Measurements from ENCODE around the gene C22orf31. TPM values are rescaled to one million over a fixed set of nuclear protein-coding genes. Genes with fewer than 3 reads are reported as not detected.

The C22orf31 gene
- total and polyA plus RNA-seq, 2 donors (not counting 3 experiments of a cell fraction or from before 2014, with no cell fraction given), result not detected

DNA sequence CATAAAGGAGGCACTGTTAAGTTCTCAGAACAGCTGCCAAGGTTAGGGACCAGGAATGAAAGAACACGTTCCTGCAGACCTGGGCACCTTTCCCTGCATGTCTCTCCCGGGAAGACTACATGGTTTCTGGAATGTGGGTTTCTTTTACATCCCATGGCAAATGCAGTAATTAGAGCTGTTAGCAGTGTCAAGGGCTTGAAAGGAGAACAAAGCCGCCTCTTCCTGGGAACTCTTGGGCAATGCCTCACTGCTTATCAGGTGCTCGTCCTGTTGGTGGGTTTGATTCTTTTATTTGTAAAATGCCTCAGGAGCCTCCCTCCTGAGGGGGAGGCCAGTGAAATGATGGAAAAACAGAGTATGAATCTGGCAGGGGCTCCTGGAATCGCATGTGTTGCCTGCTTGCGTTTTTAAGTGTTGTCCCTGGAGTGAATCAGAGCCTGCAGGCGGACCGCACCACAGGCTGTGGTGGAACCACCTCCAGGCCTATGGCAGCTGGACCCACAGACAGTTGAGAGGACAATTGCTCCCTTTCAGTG, 723 bp upstream of the C22orf31 start:
- H3K4me2 ChIP-seq (ENCODE audit: insufficient read depth, low read length), result no peak overlapping the region
- FAIRE-seq (no peak), DNase-seq (ENCODE audit: low read depth, low spot score) (no peak)
- H3K27me3 ChIP-seq (ENCODE audit: control insufficient read depth in 2 of 2, insufficient read depth in 2 of 2, low read length in 2 of 2), result peaks cover 3 to 10% of the 10 kb centered on the region in 2 experiments
- no TSS peak for BruUV-seq (replicated peaks)
- ChIA-PET CTCF (interaction anchor here (1.2 to 1.8 kb wide), 2 partner anchors 11 to 21 kb away, joined by 3 to 4 read pairs; partner anchors contain the start of gene KREMEN1), POLR2A (no interaction called here)
- no peak overlapping the region for H3K9ac ChIP-seq (replicated peaks; ENCODE audit: extremely low read depth, insufficient read depth, low read length)
- TF ChIP-seq GATA2 (IDR thresholded peaks at IDR 0.05; ENCODE audit: insufficient read depth, insufficient read length, low read depth, low read length) (no peak), JUN (IDR thresholded peaks at IDR 0.05; ENCODE audit: borderline replicate concordance, insufficient read depth, insufficient read length, low read depth) (no peak)
- H3K4me1 ChIP-seq (ENCODE audit: control insufficient read depth, extremely low read depth, insufficient read depth, low read length), result no peaks in the 10 kb centered on the region
- H3K4me3 ChIP-seq (replicated peaks in 1 of 3; ENCODE audit: insufficient read depth in 1 of 3, low read depth in 1 of 3, low read length in 3 of 3), result no peak overlapping the region
- H3K36me3 ChIP-seq (ENCODE audit: control insufficient read depth in 2 of 2, extremely low read depth in 1 of 2, insufficient read depth in 2 of 2, low read length in 2 of 2), result no peaks in the 10 kb centered on the region
- H4K20me1 ChIP-seq (replicated peaks; ENCODE audit: control insufficient read depth, extremely low read depth, insufficient read depth, low read length), result no peaks in the 10 kb centered on the region
- dilution Hi-C loops (cut with MboI; ENCODE audit: extremely low pct_ligation_motif_present, low sequenced_read_pairs), result no loop called here
- no peak overlapping the region for H2AFZ ChIP-seq (ENCODE audit: low read depth, low read length)
- H3K79me2 ChIP-seq (ENCODE audit: control insufficient read depth, insufficient read depth, low read length), result no peaks in the 10 kb centered on the region
- H3K27ac ChIP-seq (ENCODE audit: insufficient read depth, low read depth, low read length), result no peak overlapping the region
- H3K9me3 ChIP-seq (replicated peaks; ENCODE audit: control insufficient read depth, insufficient read depth, low read length), result no peaks in the 10 kb centered on the region
- H3K9me1 ChIP-seq (replicated peaks; ENCODE audit: control insufficient read depth, extremely low read depth, insufficient read depth, low read length), result no peaks in the 10 kb centered on the region
- intact Hi-C loops (cut with micrococcal nuclease), result no loop called here

DNA sequence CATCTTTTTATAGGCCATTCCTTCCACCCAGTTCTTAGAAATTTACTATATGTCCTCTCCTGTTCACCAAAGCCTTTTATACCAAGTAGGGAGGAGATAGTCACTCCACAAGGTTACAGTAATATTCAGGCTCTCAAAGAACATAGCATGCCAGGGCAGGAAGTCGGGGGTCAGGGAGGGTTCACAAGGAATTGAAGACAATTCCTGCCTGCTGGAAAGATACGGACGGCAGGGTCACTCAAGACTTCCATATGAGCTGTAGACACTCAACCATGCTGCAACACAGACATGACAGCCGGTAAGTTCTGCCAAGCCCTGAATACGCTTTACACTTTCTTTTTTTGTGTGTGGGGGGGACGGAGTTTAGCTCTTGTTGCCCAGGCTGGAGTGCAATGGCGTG, 700 bp downstream of the C22orf31 start:
- Histone ChIP-seq H3K36me3 (ENCODE audit: control insufficient read depth in 2 of 2, extremely low read depth in 1 of 2, insufficient read depth in 2 of 2, low read length in 2 of 2) (no peaks in the 10 kb centered on the region), H3K9me3 (replicated peaks; ENCODE audit: control insufficient read depth, insufficient read depth, low read length) (no peaks in the 10 kb centered on the region), H3K4me2 (ENCODE audit: insufficient read depth, low read length) (no peak overlapping the region), H2AFZ (ENCODE audit: low read depth, low read length) (no peak overlapping the region), H3K4me1 (ENCODE audit: control insufficient read depth, extremely low read depth, insufficient read depth, low read length) (no peaks in the 10 kb centered on the region), H3K79me2 (ENCODE audit: control insufficient read depth, insufficient read depth, low read length) (no peaks in the 10 kb centered on the region), H3K27me3 (ENCODE audit: control insufficient read depth in 2 of 2, insufficient read depth in 2 of 2, low read length in 2 of 2) (peaks cover 0 to 8% of the 10 kb centered on the region in 2 experiments), H3K4me3 (replicated peaks in 1 of 3; ENCODE audit: insufficient read depth in 1 of 3, low read depth in 1 of 3, low read length in 3 of 3) (no peak overlapping the region), H4K20me1 (replicated peaks; ENCODE audit: control insufficient read depth, extremely low read depth, insufficient read depth, low read length) (no peaks in the 10 kb centered on the region), H3K9me1 (replicated peaks; ENCODE audit: control insufficient read depth, extremely low read depth, insufficient read depth, low read length) (no peaks in the 10 kb centered on the region), H3K9ac (replicated peaks; ENCODE audit: extremely low read depth, insufficient read depth, low read length) (no peak overlapping the region), H3K27ac (ENCODE audit: insufficient read depth, low read depth, low read length) (no peak overlapping the region)
- no peak for TF ChIP-seq POLR2AphosphoS5 (IDR thresholded peaks at IDR 0.05; ENCODE audit: insufficient read depth, low read depth, low read length)
- TF ChIP-seq, protein P1, sequence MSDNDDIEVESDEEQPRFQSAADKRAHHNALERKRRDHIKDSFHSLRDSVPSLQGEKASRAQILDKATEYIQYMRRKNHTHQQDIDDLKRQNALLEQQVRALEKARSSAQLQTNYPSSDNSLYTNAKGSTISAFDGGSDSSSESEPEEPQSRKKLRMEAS (IDR thresholded peaks at IDR 0.05; ENCODE audit: insufficient read depth, insufficient read length), result no peak
- TF ChIP-seq, protein P2, sequence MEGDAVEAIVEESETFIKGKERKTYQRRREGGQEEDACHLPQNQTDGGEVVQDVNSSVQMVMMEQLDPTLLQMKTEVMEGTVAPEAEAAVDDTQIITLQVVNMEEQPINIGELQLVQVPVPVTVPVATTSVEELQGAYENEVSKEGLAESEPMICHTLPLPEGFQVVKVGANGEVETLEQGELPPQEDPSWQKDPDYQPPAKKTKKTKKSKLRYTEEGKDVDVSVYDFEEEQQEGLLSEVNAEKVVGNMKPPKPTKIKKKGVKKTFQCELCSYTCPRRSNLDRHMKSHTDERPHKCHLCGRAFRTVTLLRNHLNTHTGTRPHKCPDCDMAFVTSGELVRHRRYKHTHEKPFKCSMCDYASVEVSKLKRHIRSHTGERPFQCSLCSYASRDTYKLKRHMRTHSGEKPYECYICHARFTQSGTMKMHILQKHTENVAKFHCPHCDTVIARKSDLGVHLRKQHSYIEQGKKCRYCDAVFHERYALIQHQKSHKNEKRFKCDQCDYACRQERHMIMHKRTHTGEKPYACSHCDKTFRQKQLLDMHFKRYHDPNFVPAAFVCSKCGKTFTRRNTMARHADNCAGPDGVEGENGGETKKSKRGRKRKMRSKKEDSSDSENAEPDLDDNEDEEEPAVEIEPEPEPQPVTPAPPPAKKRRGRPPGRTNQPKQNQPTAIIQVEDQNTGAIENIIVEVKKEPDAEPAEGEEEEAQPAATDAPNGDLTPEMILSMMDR (IDR thresholded peaks at IDR 0.05; ENCODE audit: extremely low read depth in 1 of 2, insufficient read depth in 1 of 2, low read depth in 1 of 2, low read length in 2 of 2), result no peak
- TF ChIP-seq JUN (IDR thresholded peaks at IDR 0.05; ENCODE audit: borderline replicate concordance, insufficient read depth, insufficient read length, low read depth), result no peak
- no peak for TF ChIP-seq POLR2A (IDR thresholded peaks at IDR 0.05; ENCODE audit: low read depth, low read length)
- TF ChIP-seq EZH2 (IDR thresholded peaks at IDR 0.05; ENCODE audit: borderline replicate concordance, low read depth, low read length, severe bottlenecking), result no peak
- TF ChIP-seq GATA2 (IDR thresholded peaks at IDR 0.05; ENCODE audit: insufficient read depth, insufficient read length, low read depth, low read length), result no peak
- TF ChIP-seq FOS (IDR thresholded peaks at IDR 0.05; ENCODE audit: borderline replicate concordance, insufficient read depth, low read length), result no peak
- no peak for TF ChIP-seq MYC (IDR thresholded peaks at IDR 0.05; ENCODE audit: low read depth, low read length)
- ChIA-PET POLR2A (no interaction called here), CTCF (interaction anchor here (1.3 to 1.8 kb wide), 2 partner anchors 8 to 20 kb away, joined by 3 to 4 read pairs; no protein-coding TSS in a partner anchor)
- intact Hi-C loops (cut with micrococcal nuclease), result no loop called here
- dilution Hi-C loops (cut with MboI; ENCODE audit: extremely low pct_ligation_motif_present, low sequenced_read_pairs), result no loop called here
- FAIRE-seq, result no peak
- no TSS peak for BruUV-seq (replicated peaks)
- DNase-seq (ENCODE audit: low read depth, low spot score), result no peak
